ENCODE results near the gene ZNF136.

- no peak for TF ChIP-seq CTCF (IDR thresholded peaks at IDR 0.05)
- no peak for TF ChIP-seq POLR2A (IDR thresholded peaks at IDR 0.05; ENCODE audit: low read length)
- TF ChIP-seq E2F6 (IDR thresholded peaks at IDR 0.05; ENCODE audit: borderline replicate concordance, low read depth), result no peak
- TF ChIP-seq REST (IDR thresholded peaks at IDR 0.05), result no peak
- TF ChIP-seq KDM5A (IDR thresholded peaks at IDR 0.05), result no peak
- no peak for TF ChIP-seq CEBPB (IDR thresholded peaks at IDR 0.05)
- no peak for TF ChIP-seq ZSCAN20 (CRISPR knock-in tag; IDR thresholded peaks at IDR 0.05)
- no peak for TF ChIP-seq RFX5 (IDR thresholded peaks at IDR 0.05)
- no peak for TF ChIP-seq CHD2 (IDR thresholded peaks at IDR 0.05; ENCODE audit: low read length, partially characterized antibody)
- no peak for TF ChIP-seq RNF2 (IDR thresholded peaks at IDR 0.05; ENCODE audit: borderline replicate concordance, low read depth)
- TF ChIP-seq CBX8 (IDR thresholded peaks at IDR 0.05), result no peak
- no peak for TF ChIP-seq MYC (IDR thresholded peaks at IDR 0.05; ENCODE audit: borderline replicate concordance, low read length)
Observed at GRCh38 chr19:12222980-12223630, 60.2 kb downstream of the ZNF136 start.

Measured in A549 (cell line).